Spleen (tissue), 11 donors: ENCODE measurements around the gene MR1. TPM values are rescaled to one million over a fixed set of nuclear protein-coding genes. Genes with fewer than 3 reads are reported as not detected.

Experiments used
- DNase-seq: peaks from one replicate; pipeline ENCODE4 v3.0.0-alpha.2; 2020
- H3K27ac ChIP-seq, 8 donors: fragments of 200-600 bp; sonication (generic) in 7 of 8; 1 replicate in 4 of 8; 2 replicates in 4 of 8; pipeline versions ENCODE4 v1.5.0 to v1.8.0; 2016 to 2021; ENCODE audit warnings: inconsistent platforms in 4 of 8, mild to moderate bottlenecking in 4 of 8, moderate library complexity in 1 of 8
- H3K27me3 ChIP-seq, 7 donors: fragments of 200-600 bp; sonication (generic) in 6 of 7; replicated peaks in 1 of 7; 1 replicate in 4 of 7; 2 replicates in 3 of 7; pipeline versions ENCODE4 v1.5.0 to v1.8.0; 2016 to 2021; ENCODE audit warnings: inconsistent platforms in 3 of 7, mild to moderate bottlenecking in 1 of 7
- H3K36me3 ChIP-seq, 6 donors: fragments of 200-600 bp; sonication (generic) in 5 of 6; 1 replicate in 4 of 6; 2 replicates in 2 of 6; pipeline versions ENCODE4 v1.5.0 to v1.8.0; 2016 to 2021; ENCODE audit warnings: inconsistent platforms in 2 of 6
- H3K4me1 ChIP-seq, 6 donors: fragments of 200-600 bp; sonication (generic) in 5 of 6; 1 replicate in 3 of 6; 2 replicates in 3 of 6; pipeline versions ENCODE4 v1.5.0 to v1.8.0; 2016 to 2021; ENCODE audit warnings: inconsistent platforms in 3 of 6
- H3K4me3 ChIP-seq, 8 donors: fragments of 200-600 bp; sonication (generic) in 7 of 8; 1 replicate in 4 of 8; 2 replicates in 4 of 8; pipeline versions ENCODE4 v1.5.0 to v1.8.0; 2016 to 2021; ENCODE audit warnings: inconsistent platforms in 4 of 8, mild to moderate bottlenecking in 4 of 8, moderate library complexity in 2 of 8
- H3K9me3 ChIP-seq, 8 donors: fragments of 200-600 bp; sonication (generic) in 7 of 8; 1 replicate in 4 of 8; 2 replicates in 4 of 8; pipeline versions ENCODE4 v1.5.0 to v1.8.0; 2016 to 2021; ENCODE audit warnings: inconsistent platforms in 4 of 8
- CTCF ChIP-seq, 11 experiments: fragments of 200-600 bp in 7 of 11; fragments of 450-650 bp in 4 of 11; sonication (generic) in 4 of 11; IDR thresholded peaks in 8 of 11; conservative IDR thresholded peaks in 3 of 11; 1 replicate in 7 of 11; 2 replicates in 4 of 11; pipeline versions ENCODE4 v1.4.0 to v1.8.0; 2016 to 2021; ENCODE audit warnings: antibody characterized with exemption in 11 of 11, inconsistent platforms in 4 of 11, mild to moderate bottlenecking in 1 of 11
- POLR2A ChIP-seq, 3 donors: fragments of 450-650 bp; IDR thresholded peaks; one replicate each; pipeline ENCODE4 v1.5.1; 2017; ENCODE audit warnings: antibody characterized with exemption in 3 of 3, mild to moderate bottlenecking in 1 of 3
- POLR2AphosphoS5 ChIP-seq, 3 donors: sonication (generic); formaldehyde crosslinking; IDR thresholded peaks; one replicate each; pipeline ENCODE4 v1.5.1; 2017; ENCODE audit warnings: antibody characterized with exemption in 3 of 3
- WGBS, 5 donors: extraction: QIAGEN DNeasy Blood & Tissue Kit in 3 of 5; methylation state at CpG; one replicate each; pipeline versions ENCODE4 v1.1.5 to v1.1.7; 2013 to 2018; 5-methylcytosine and 5-hydroxymethylcytosine counted together
- intact Hi-C: fragments of 100-400 bp; cut with DNase I; formaldehyde crosslinking; loops from one replicate; pipeline ENCODE4 v1.15.0; 2023; ENCODE audit warnings: low total_unique reads
- polyA plus RNA-seq, 3 donors: library from polyadenylated mRNA; stranded (reverse); fragments of 200-250 nt; gene quantifications; one replicate each; pipeline ENCODE4 v1.2.1, GENCODE V29; 2013
- total RNA-seq, 7 donors: library from RNA; depleted of rRNA in 3 of 7; stranded (reverse); fragments of >200 nt in 3 of 7; fragmentation: NEBNext Ultra II Directional in 4 of 7; extraction: Animal tissue kit (Norgen Biotek cat#: 25700) in 4 of 7; gene quantifications; one replicate each; pipeline versions ENCODE4 v1.1.0 to v1.2.1, GENCODE V29; 2016 to 2021
- donor health status: healthy with polysubstance abuse.
- donor health status: DM: no; HTN: no; CAD: no; lungs with moderate emphysema.
- donor health status: DM: no; HTN: no; CAD: no.
- donor health status: Bipolar disorder and iron deficiency.
- donor health status: healthy.
- donor health status: DM: no; HTN: no; CAD: no.
- donor health status: DM: yes; HTN: yes; CAD: no.

The MR1 gene
- total and polyA plus RNA-seq, 10 donors = 4.9 to 35.6 (median 24.0) TPM

DNA sequence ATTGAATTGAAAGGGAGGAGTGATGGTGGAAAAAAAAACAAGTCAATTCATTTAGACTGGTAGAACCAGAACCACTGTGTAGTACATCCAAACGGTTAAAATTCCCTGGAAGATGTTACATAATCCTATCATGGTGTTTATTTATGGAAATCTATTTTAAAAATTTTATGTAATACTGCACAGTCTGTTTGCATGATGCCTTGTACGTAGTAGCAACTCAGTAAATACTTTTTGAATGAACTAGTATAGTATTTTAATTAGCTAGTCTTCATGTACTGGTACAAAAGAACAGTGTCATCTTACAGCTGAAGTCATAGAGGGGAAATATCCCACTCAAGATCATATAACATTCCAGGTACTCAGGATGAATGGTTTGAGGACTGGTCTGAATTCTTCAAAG is 27.7 kb downstream of the MR1 start:
- peaks cover 0 to 37% (median 11%) of the 10 kb centered on the region in 6 donors for H3K36me3 ChIP-seq
- intact Hi-C loops = no loop called here
- peak overlapping the region in 3 of 8 donors; percentile 74 to 85 (median 84) for H3K27ac ChIP-seq
- peaks cover 3 to 34% (median 20%) of the 10 kb centered on the region in 6 donors for H3K4me1 ChIP-seq
- no peak overlapping the region for H3K4me3 ChIP-seq
- WGBS, 5 donors = 57 to 83% (median 74%) methylated on average over 2 of the region's 2 CpGs
- no peak for DNase-seq
- no peak for TF ChIP-seq POLR2A (IDR thresholded peaks at IDR 0.05)
- no peak for TF ChIP-seq CTCF (IDR thresholded peaks at IDR 0.05 in 8 of 11, conservative IDR thresholded peaks at IDR 0.05 in 3 of 11)
- no peak for TF ChIP-seq POLR2AphosphoS5 (IDR thresholded peaks at IDR 0.05)
- H3K27me3 ChIP-seq = no peaks in the 10 kb centered on the region
- peaks cover 0 to 15% (median 8%) of the 10 kb centered on the region in 8 donors for H3K9me3 ChIP-seq

DNA sequence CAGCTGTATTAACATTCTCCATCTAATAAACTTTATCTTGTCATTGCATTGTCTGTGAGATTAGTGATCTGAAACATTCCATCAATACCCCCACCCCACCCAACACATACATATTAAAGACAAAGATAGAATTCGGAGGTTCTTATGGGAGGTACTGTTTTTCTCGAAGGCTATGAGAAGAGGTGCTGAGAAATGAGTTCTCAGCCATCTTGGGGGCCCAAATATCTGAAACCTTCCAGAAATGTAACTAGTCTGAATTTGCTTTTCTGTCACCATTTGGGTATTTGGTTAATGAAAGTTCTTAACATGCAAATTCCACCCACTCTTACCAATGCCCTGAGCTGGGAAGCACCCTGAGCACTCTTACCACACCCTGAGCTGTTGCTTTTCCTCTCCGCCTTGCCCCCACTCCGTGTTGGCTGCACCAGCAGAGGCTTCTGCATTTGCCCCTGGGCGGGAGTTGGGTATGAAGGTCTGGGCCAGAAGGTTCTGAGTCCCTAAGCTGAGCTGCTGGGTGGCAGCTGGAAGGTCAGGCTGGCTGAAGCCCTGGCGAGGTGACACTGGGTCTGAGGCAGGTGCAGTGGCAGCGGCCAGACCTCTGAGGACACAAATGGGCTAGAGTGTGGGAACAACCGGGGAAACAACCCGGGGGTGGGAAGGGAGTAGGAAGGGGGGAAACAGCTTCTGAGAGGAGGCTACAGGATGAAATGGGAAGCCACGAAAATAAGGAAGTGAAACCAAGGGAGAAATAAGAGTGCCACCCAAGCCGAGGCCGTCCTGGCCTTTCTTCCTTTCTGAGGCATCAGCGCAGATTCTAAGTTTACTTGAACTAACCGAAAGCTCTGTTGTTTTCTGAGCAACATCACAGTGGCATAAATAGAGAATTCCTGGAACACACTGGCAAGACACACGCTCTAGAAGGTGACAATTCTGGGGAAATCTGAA is 28.4 kb downstream of the MR1 start:
- Histone ChIP-seq H3K4me3 (peak overlapping the region in 4 of 8 donors; percentile 10 to 52 (median 14)), H3K27me3 (no peaks in the 10 kb centered on the region), H3K27ac (peak overlapping the region; percentile 41 to 85 (median 66)), H3K36me3 (peaks cover 0 to 30% (median 7%) of the 10 kb centered on the region in 6 donors), H3K9me3 (peaks cover 0 to 15% (median 8%) of the 10 kb centered on the region in 8 donors), H3K4me1 (peaks cover 3 to 34% (median 20%) of the 10 kb centered on the region in 6 donors)
- peak; percentile 85 for DNase-seq
- 27 to 47% (median 29%) methylated on average over 15 of the region's 15 CpGs for WGBS, 5 donors
- intact Hi-C loops = no loop called here
- TF ChIP-seq POLR2AphosphoS5 (IDR thresholded peaks at IDR 0.05) (peak; percentile 41 to 70 (median 59)), CTCF (IDR thresholded peaks at IDR 0.05 in 8 of 11, conservative IDR thresholded peaks at IDR 0.05 in 3 of 11) (no peak)

DNA sequence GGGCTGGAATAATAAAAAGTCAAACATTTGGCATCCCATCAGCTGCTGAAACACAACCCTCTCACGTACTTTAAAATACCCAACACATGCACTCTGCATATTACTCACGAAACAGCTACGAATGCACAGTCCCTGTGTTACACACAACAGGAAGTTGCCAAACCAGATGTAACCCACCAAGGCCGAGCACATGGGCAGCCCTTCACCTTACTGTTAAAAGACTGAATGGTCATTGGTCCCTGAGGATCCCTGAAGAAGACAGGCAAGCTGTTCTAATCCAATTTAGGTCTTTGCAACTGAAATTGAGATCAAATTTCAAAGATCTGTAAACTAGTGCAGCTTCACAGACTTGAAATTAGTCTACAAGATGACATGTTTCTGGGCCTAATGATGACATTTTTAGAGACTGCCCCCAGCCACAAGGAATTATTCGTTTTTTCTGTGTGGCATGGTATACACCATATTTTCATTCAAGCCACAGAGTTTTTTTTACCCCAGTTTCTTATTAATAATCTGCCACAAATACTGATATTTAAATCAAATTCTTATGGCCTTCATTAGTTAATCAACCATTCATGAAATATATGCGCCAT is 29.1 kb downstream of the MR1 start:
- DNase-seq = no peak
- H3K9me3 ChIP-seq = peaks cover 0 to 15% (median 8%) of the 10 kb centered on the region in 8 donors
- 28 to 38% (median 35%) methylated on average over 6 of the region's 6 CpGs for WGBS, 5 donors
- intact Hi-C loops = no loop called here
- peak overlapping the region; percentile 41 to 85 (median 66) for H3K27ac ChIP-seq
- H3K27me3 ChIP-seq = no peaks in the 10 kb centered on the region
- peaks cover 0 to 22% (median 6%) of the 10 kb centered on the region in 6 donors for H3K36me3 ChIP-seq
- peaks cover 3 to 34% (median 20%) of the 10 kb centered on the region in 6 donors for H3K4me1 ChIP-seq
- H3K4me3 ChIP-seq = peak overlapping the region in 3 of 8 donors; percentile 10 to 52 (median 12)
- TF ChIP-seq POLR2AphosphoS5 (IDR thresholded peaks at IDR 0.05) (no peak), CTCF (IDR thresholded peaks at IDR 0.05 in 8 of 11, conservative IDR thresholded peaks at IDR 0.05 in 3 of 11) (no peak), POLR2A (IDR thresholded peaks at IDR 0.05) (no peak)
